NCI-H1694 treated with DMSO at 0.1 percent for 48 hours (cell line): Measurements from ENCODE around the gene ATP5MC2.
A peak's percentile ranks its signal among the peaks of the same experiment; 100 is the strongest.
"Not testable (repeated sequence)": the region's sequence is repeated elsewhere in the genome, so short reads cannot be mapped to it uniquely, and the experiment has no call there.

Experiments
- DNase-seq: peaks from one replicate; lab custom pipeline; 2025; lab: John Stamatoyannopoulos, UW

The ATP5MC2 gene

GRCh38 chr12:53646300-53646699 is 29.6 kb downstream of the ATP5MC2 start:
- DNase-seq = not testable (repeated sequence)

GRCh38 chr12:53645165-53645564 is 30.7 kb downstream of the ATP5MC2 start:
- peak; percentile 58 for DNase-seq

- no peak for DNase-seq
These were observed 31.8 kb downstream of the ATP5MC2 start for GRCh38 chr12:53644133-53644532.

DNA sequence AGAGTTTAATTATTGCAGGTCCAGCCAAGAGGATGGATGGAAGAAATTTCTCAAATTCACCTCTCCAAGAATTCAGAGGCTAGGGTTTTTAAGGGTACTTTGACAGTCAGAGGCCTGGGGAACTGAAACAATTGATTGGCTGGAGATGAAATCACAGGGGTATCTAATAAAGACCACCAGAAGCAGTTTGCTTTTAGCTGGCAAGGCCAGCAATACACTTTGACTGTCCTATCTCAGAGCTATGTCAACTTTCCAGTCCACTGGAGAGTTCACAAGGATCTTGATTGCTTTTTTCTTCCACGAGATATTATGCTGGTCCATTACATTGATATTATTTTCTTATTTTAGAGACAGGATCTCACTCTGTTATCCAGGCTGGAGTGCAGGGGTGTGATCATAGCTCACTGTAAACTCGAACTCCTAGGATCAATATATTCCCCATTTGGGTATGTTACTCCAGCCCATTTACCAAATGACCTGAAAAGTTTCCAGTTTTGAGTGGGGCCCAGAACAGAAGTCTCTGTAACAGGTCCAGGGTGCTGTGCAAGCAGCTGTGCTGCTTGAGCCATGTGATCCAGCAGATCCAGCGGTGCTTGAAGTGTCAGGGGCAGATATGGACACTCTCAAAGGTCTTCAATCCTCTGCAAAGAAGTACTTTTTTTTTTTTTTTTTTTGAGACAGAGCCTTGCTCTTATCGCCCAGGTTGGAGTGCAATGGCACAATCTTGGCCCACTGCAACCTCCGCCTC is 32.5 kb downstream of the ATP5MC2 start:
- no peak for DNase-seq

DNA sequence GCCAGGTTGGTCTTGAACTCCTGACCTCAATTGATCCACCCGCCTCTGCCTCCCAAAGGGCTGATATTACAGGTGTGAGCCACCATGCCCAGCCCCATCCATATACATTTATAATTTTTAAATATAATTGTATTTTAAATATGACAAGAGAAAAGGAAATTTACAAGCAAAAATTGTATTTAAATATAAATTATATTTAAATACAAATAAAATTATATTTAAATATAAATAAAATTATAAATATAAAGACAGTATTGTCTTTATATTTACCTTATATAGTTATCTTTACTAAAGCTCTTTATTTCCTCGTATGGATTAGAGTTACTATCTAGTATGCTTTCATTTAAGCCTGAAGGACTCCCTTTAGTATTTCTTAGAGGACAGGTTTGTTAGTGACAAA is 37.8 kb downstream of the ATP5MC2 start:
- no peak for DNase-seq

DNA sequence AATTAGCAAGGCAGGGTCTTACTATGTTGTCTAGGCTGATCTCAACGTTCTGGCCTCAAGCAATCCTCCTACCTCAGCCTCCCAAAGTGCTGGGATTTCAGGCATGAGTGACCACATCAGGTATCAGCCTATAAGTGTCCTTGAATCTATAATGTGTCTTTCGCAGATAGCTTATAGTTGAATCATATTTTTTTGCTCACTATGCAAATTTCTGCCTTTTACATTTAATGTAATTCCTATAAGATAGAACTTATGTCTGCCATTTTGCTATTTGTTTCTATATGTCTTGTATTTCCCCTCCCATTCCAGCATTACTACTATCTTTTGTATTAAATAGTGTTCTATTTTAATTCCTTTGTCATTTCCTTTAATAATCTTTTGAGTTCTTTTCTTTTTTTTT is 39.2 kb downstream of the ATP5MC2 start:
- no peak for DNase-seq

DNA sequence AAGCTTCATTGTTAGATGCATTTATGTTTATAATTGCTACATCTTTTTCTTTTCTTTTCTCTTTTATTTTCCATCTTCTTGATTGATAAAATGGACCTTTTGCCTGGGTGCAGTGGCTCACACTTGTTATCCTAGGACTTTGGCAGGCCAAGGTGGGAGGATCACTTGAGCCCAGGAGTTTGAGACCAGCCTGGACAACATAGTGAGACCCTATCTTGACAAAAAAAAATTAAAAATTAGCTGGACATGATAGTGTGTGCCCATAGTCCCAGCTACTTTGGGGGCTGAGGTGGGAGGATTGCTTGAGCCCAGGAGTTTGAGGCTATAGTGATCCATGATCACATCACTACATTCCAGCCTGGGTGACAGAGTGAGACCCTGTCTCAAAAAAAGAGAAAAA is 40.2 kb downstream of the ATP5MC2 start:
- DNase-seq = not testable (repeated sequence)

- no peak for DNase-seq
These were observed 44.2 kb downstream of the ATP5MC2 start for GRCh38 chr12:53631721-53632120.

DNA sequence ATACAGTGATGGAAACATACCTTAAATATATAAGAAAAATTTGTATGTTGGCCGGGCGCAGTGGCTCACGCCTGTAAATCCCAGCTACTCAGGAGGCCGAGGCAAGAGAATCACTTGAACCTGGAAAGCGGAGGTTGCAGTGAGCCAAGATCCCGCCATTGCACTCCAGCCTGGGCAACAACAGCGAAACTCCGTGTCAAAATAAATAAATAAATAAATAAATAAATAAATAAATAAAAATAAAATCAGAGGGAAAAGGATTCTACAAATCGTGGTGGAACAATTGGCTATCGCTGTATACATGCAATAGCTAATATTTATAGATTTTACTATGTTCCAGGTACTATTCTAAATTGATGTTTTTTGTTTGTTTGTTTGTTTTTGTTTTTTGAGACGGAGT is 48.0 kb downstream of the ATP5MC2 start:
- DNase-seq = no peak

DNA sequence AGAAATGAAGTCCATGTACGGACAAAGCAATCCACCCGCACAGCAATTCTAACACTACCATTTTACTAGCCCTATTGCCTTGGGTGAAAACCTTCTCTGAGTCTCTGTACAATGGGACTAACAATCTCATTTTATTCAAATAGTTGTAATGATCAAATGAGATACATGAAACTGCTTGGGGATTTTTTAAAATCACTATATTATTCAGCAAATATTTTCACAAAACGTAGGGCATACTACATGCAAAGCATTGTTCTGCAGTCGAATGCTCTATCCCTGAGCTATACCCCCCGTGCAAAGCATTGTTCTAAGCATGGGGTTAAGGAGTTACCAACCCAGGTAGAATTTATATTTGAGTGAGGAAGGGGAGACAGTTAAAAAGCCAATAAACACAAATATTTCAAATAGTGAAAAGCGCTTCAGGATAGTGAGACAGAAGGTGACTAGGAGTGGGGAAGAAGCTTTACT is 49.1 kb downstream of the ATP5MC2 start:
- no peak for DNase-seq

GRCh38 chr12:53625946-53626701 is 49.8 kb downstream of the ATP5MC2 start, which contains the start of gene ATF7:
Gene ATF7 (minus strand): TSS chr12:53626382. CDS start chr12:53601000, 25,382 bp downstream.
- DNase-seq = peak; percentile 87

DNA sequence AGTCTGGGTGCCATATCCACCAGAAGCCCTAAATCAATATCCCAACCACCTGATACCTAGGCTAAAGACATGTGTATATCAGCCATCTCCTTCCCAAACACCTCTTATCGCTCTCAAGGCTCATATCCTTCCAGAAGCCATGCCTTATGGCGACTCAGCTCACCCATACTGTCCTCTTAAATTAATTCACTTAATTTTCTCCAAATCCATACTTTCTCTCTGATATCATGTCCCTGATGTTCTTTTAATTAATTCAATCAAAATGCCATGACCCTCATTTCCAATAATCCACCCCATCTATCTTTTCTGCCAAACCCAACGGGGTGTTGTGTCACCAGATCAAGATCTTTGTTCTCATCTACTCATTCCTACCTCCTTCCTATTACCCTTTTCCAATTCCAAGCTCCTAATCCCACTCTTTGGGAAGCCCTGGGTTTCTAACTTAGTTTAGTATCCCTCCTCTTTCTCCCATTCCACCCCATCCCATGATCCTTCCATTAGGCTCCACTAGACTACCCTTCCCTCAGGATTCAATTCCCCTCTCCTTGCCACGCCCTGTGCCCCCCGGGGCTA is 50.4 kb downstream of the ATP5MC2 start:
- no peak for DNase-seq

- no peak for DNase-seq
These were observed 50.9 kb downstream of the ATP5MC2 start for GRCh38 chr12:53624956-53625355.

DNA sequence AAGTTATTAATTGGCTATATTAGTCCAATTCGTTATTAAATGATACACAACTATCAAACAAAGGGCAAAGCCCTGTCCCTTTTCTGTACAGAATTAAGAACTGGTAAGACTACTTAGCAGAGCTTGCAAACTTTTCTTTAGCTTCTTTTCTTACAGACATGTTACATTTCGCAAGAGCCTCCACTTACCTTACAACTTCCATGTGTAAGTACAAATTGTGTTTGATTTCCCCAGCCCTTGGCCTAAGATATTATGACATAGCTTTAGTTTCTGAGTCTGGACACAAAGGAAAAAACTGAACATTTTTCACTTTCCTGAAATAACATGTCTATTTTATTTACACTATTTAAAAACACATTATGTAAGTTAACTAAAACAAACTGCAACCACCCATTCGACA is 51.4 kb downstream of the ATP5MC2 start:
- DNase-seq = no peak

DNA sequence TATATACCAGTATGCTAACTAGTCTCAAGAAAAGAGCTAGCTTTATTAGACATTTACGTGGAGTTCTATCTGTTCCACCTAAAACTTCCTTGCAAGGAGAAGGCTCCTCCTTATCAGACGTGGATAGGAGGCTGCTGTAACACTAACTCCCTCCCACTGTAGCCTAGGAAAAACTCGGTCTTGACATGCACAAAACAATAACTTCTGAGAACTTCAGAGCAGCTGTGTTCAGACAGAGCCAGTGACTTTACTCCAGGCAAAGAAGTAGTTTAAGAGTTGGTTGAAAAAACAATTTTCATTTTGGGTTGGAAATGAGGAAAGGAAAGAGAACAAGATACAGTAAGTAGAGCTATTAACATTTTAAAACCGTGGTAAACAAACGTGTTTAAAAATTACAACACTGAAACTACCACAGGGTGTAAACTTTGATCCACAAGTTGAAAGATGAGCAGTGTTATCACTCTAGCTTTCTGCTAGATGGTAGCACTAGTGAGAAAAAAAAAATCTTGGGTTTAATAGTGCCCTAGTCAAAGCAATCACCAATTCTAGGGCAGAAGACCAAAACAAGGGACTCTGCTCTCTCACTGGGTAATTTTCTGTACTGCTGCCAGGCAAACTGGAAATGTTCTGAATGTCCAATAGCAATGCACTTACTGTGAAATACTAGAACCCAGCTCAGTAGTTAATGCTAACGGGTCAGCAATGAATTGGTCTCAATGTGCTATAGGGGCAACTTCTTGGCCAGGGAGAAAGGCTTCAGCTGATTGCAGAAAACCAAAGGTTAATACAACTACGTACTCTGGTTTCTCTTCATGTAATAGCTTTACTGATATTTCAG is 52.1 kb downstream of the ATP5MC2 start:
- DNase-seq = no peak

GRCh38 chr12:53622724-53623123 is 53.2 kb downstream of the ATP5MC2 start:
- no peak for DNase-seq

- no peak for DNase-seq
These were observed 57.6 kb downstream of the ATP5MC2 start for GRCh38 chr12:53618275-53618674.

DNA sequence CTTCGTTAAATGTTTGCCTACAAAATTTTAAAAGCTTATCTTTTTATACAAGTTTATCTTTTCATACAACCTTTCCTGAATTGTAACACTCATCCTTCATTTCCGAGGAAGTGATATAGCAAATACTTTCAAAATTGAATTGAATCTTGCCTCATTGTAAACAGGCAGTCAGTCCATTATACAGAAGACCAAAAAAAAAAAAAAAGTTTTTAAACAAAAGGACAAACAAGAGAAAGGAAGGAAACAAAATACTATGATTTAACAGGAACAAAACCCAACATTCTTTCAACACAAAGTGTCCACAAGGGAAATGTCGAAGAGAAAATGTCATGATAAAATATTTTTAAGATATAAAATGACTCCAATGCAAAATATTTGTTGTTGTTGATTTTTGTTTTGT is 58.2 kb downstream of the ATP5MC2 start:
- DNase-seq = no peak

GRCh38 chr12:53616950-53617349 is 58.9 kb downstream of the ATP5MC2 start:
- DNase-seq = no peak
